Cortex of kidney (tissue), 1 donor: ENCODE results near the gene ZKSCAN8.
"Not testable (repeated sequence)": the region's sequence is repeated elsewhere in the genome, so short reads cannot be mapped to it uniquely, and the experiment has no call there.

Experiments
- DNase-seq: peaks from one replicate; lab custom pipeline; 2025; lab: John Stamatoyannopoulos, UW

ZKSCAN8 gene

GRCh38 chr6:28141500-28142329 lies at the start of gene ZKSCAN8:
Gene ZKSCAN8 (plus strand): TSS chr6:28141883. CDS start chr6:28148408, 6,525 bp downstream.
- DNase-seq, result no peak

GRCh38 chr6:28102222-28102621 lies 39.5 kb upstream of the ZKSCAN8 start:
- DNase-seq, result not testable (repeated sequence)

- DNase-seq, result not testable (repeated sequence)
Measured at GRCh38 chr6:28102699-28103098, 39.0 kb upstream of the ZKSCAN8 start.

- DNase-seq, result no peak
Measured at GRCh38 chr6:28104392-28105244, 37.1 kb upstream of the ZKSCAN8 start.

- no peak for DNase-seq
Measured at GRCh38 chr6:28105245-28105639, 36.4 kb upstream of the ZKSCAN8 start.

- no peak for DNase-seq
Measured at GRCh38 chr6:28107506-28107905, 34.2 kb upstream of the ZKSCAN8 start.

- DNase-seq, result no peak
Measured at GRCh38 chr6:28111964-28112363, 29.7 kb upstream of the ZKSCAN8 start.

- DNase-seq, result no peak
Measured at GRCh38 chr6:28115799-28116198, 25.9 kb upstream of the ZKSCAN8 start.

GRCh38 chr6:28117386-28118050 lies 24.2 kb upstream of the ZKSCAN8 start:
- DNase-seq, result no peak

- no peak for DNase-seq
Measured at GRCh38 chr6:28118217-28118616, 23.5 kb upstream of the ZKSCAN8 start.

GRCh38 chr6:28121876-28122275 lies 19.8 kb upstream of the ZKSCAN8 start:
- no peak for DNase-seq

GRCh38 chr6:28122283-28122682 lies 19.4 kb upstream of the ZKSCAN8 start:
- DNase-seq, result not testable (repeated sequence)

- DNase-seq, result peak; percentile 32
Measured at GRCh38 chr6:28124350-28124970, 17.2 kb upstream of the ZKSCAN8 start, which contains the start of gene ZSCAN16. Gene ZSCAN16 (plus strand): TSS chr6:28124609. CDS start chr6:28125444, 835 bp downstream.

- DNase-seq, result no peak
Measured at GRCh38 chr6:28124971-28125353, 16.7 kb upstream of the ZKSCAN8 start.

GRCh38 chr6:28125401-28125800 lies 16.3 kb upstream of the ZKSCAN8 start:
- no peak for DNase-seq

GRCh38 chr6:28134015-28134414 lies 7.7 kb upstream of the ZKSCAN8 start:
- DNase-seq, result no peak

GRCh38 chr6:28134716-28135115 lies 7.0 kb upstream of the ZKSCAN8 start:
- no peak for DNase-seq

GRCh38 chr6:28135393-28135792 lies 6.3 kb upstream of the ZKSCAN8 start:
- no peak for DNase-seq

GRCh38 chr6:28136585-28137504 lies 4.8 kb upstream of the ZKSCAN8 start:
- DNase-seq, result peak; percentile 36

- no peak for DNase-seq
Measured at GRCh38 chr6:28137505-28137981, 4.1 kb upstream of the ZKSCAN8 start.
